Parathyroid adenoma (tissue), 2 donors: ENCODE data around the gene SLC37A4.
"Not testable (repeated sequence)": the region's sequence is repeated elsewhere in the genome, so short reads cannot be mapped to it uniquely, and the experiment has no call there.

Experiments
- H2AFZ ChIP-seq: fragments of 300-600 bp; sonication (generic); one replicate; pipeline ENCODE4 v1.7.0; 2017; ENCODE audit warnings: antibody characterized with exemption, mild to moderate bottlenecking
- H3K27ac ChIP-seq: fragments of 300-600 bp; sonication (generic); one replicate; pipeline ENCODE4 v1.7.0; 2017
- H3K27me3 ChIP-seq: fragments of 300-600 bp; sonication (generic); one replicate; pipeline ENCODE4 v1.7.0; 2017; ENCODE audit warnings: low read length; ENCODE audit not compliant: control insufficient read depth, insufficient read depth
- H3K36me3 ChIP-seq: fragments of 300-600 bp; sonication (generic); one replicate; pipeline ENCODE4 v1.7.0; 2017; ENCODE audit warnings: low read length; ENCODE audit not compliant: control insufficient read depth, insufficient read depth
- H3K4me1 ChIP-seq: fragments of 300-600 bp; sonication (generic); one replicate; pipeline ENCODE4 v1.7.0; 2017; ENCODE audit warnings: control low read depth
- H3K4me2 ChIP-seq: fragments of 300-600 bp; sonication (generic); one replicate; pipeline ENCODE4 v1.7.0; 2017; ENCODE audit warnings: low read length
- H3K4me3 ChIP-seq: fragments of 300-600 bp; sonication (generic); one replicate; pipeline ENCODE4 v1.7.0; 2017; ENCODE audit warnings: low read depth, low read length
- H3K79me2 ChIP-seq: fragments of 300-600 bp; sonication (generic); one replicate; pipeline ENCODE4 v1.7.0; 2017; ENCODE audit warnings: control low read depth
- H3K9ac ChIP-seq: fragments of 300-600 bp; sonication (generic); one replicate; pipeline ENCODE4 v1.7.0; 2017; ENCODE audit warnings: mild to moderate bottlenecking
- H3K9me3 ChIP-seq: fragments of 300-600 bp; sonication (generic); one replicate; pipeline ENCODE4 v1.7.0; 2017; ENCODE audit warnings: low read length; ENCODE audit not compliant: control insufficient read depth
- CTCF ChIP-seq: fragments of 300-600 bp; sonication (generic); IDR thresholded peaks from one replicate; pipeline ENCODE4 v1.7.0; 2017; ENCODE audit warnings: antibody characterized with exemption, mild to moderate bottlenecking
- donor health status: primary hyperparathyroidism.

SLC37A4 gene

GRCh38 chr11:118997627-118998387 is 32.9 kb downstream of the SLC37A4 start, which contains the start of gene CENATAC:
TSS of gene CENATAC (plus strand) at chr11:118998138. CDS start at chr11:118998198, 60 bp downstream.
- no peak within 1 kb of the TSS for H3K9ac ChIP-seq
- peak; percentile 11 for TF ChIP-seq CTCF
- H3K4me1 ChIP-seq = no peaks in the 10 kb centered on the region
- H3K36me3 ChIP-seq = no peaks in the 10 kb centered on the region
- H3K4me3 ChIP-seq = peak within 1 kb of the TSS; percentile 68
- peak within 1 kb of the TSS; percentile 91 for H3K4me2 ChIP-seq
- no peaks in the 10 kb centered on the region for H3K79me2 ChIP-seq
- H3K9me3 ChIP-seq = no peaks in the 10 kb centered on the region
- peak within 1 kb of the TSS; percentile 91 for H2AFZ ChIP-seq
- no peaks in the 10 kb centered on the region for H3K27me3 ChIP-seq
- H3K27ac ChIP-seq = peak within 1 kb of the TSS; percentile 60

- Histone ChIP-seq H3K27me3 (no peaks in the 10 kb centered on the region), H3K9me3 (no peaks in the 10 kb centered on the region), H3K4me3 (peak overlapping the region; percentile 68), H3K79me2 (no peaks in the 10 kb centered on the region), H3K27ac (no peak overlapping the region), H3K4me2 (peak overlapping the region; percentile 91), H3K36me3 (no peaks in the 10 kb centered on the region), H3K4me1 (no peaks in the 10 kb centered on the region), H2AFZ (peak overlapping the region; percentile 91), H3K9ac (no peak overlapping the region)
- no peak for TF ChIP-seq CTCF
Observed at GRCh38 chr11:118996926-118997626, 33.6 kb downstream of the SLC37A4 start.

- H3K9ac ChIP-seq, H2AFZ ChIP-seq, H3K4me2 ChIP-seq, H3K4me1 ChIP-seq, H3K9me3 ChIP-seq, H3K27ac ChIP-seq, H3K79me2 ChIP-seq, H3K4me3 ChIP-seq, H3K27me3 ChIP-seq, H3K36me3 ChIP-seq: not testable (repeated sequence)
Observed at GRCh38 chr11:118991486-118992038, 39.1 kb downstream of the SLC37A4 start.

- H3K9me3 ChIP-seq = no peaks in the 10 kb centered on the region
- H3K27ac ChIP-seq = no peak overlapping the region
- no peak overlapping the region for H3K9ac ChIP-seq
- H3K79me2 ChIP-seq = no peaks in the 10 kb centered on the region
- no peak overlapping the region for H3K4me3 ChIP-seq
- H3K27me3 ChIP-seq = no peaks in the 10 kb centered on the region
- H3K4me2 ChIP-seq = no peak overlapping the region
- no peak overlapping the region for H2AFZ ChIP-seq
- no peaks in the 10 kb centered on the region for H3K36me3 ChIP-seq
- H3K4me1 ChIP-seq = no peaks in the 10 kb centered on the region
- no peak for TF ChIP-seq CTCF
Observed at GRCh38 chr11:118988280-118988679, 42.4 kb downstream of the SLC37A4 start.

GRCh38 chr11:118984825-118985224 is 45.9 kb downstream of the SLC37A4 start:
- no peaks in the 10 kb centered on the region for H3K9me3 ChIP-seq
- H3K4me3 ChIP-seq = no peak overlapping the region
- no peak overlapping the region for H2AFZ ChIP-seq
- no peak overlapping the region for H3K9ac ChIP-seq
- TF ChIP-seq CTCF = no peak
- no peaks in the 10 kb centered on the region for H3K4me1 ChIP-seq
- no peaks in the 10 kb centered on the region for H3K36me3 ChIP-seq
- H3K4me2 ChIP-seq = no peak overlapping the region
- H3K79me2 ChIP-seq = no peaks in the 10 kb centered on the region
- no peak overlapping the region for H3K27ac ChIP-seq
- H3K27me3 ChIP-seq = no peaks in the 10 kb centered on the region

GRCh38 chr11:118984337-118984736 is 46.3 kb downstream of the SLC37A4 start:
- H3K27me3 ChIP-seq, H3K79me2 ChIP-seq, H3K4me3 ChIP-seq, H3K9ac ChIP-seq, H3K4me2 ChIP-seq, H2AFZ ChIP-seq, H3K36me3 ChIP-seq, H3K27ac ChIP-seq, H3K9me3 ChIP-seq, H3K4me1 ChIP-seq: not testable (repeated sequence)
